H9 (cell line): Measurements from ENCODE around the gene ARHGAP8. TPM values are rescaled to one million over a fixed set of nuclear protein-coding genes. Genes with fewer than 3 reads are reported as not detected.

ENCODE experiments used
- DNase-seq: peaks from one replicate; pipeline ENCODE4 v3.0.0-alpha.2; 2017
- H2AFZ ChIP-seq: one replicate; pipeline ENCODE4 v1.6.1; 2013; ENCODE audit warnings: mild to moderate bottlenecking, low read length, control low read depth, moderate library complexity
- H2AK5ac ChIP-seq: 2 replicates; pipeline ENCODE4 v1.6.1; 2013; ENCODE audit warnings: low read length, control low read depth, mixed read lengths; ENCODE audit not compliant: insufficient read length
- H2BK120ac ChIP-seq: one replicate; pipeline ENCODE4 v1.6.1; 2013; ENCODE audit warnings: low read depth, mild to moderate bottlenecking, low read length, control low read depth, inconsistent platforms; ENCODE audit not compliant: poor library complexity, severe bottlenecking
- H2BK12ac ChIP-seq: 2 replicates; pipeline ENCODE4 v1.6.1; 2013; ENCODE audit warnings: low read length, control low read depth, mixed read lengths, low read depth; ENCODE audit not compliant: insufficient read length
- H2BK15ac ChIP-seq: 2 replicates; pipeline ENCODE4 v1.6.1; 2013; ENCODE audit warnings: low read depth, low read length, control low read depth
- H2BK20ac ChIP-seq: one replicate; pipeline ENCODE4 v1.6.1; 2013; ENCODE audit warnings: low read depth, mild to moderate bottlenecking, low read length, control low read depth, inconsistent platforms; ENCODE audit not compliant: poor library complexity, severe bottlenecking
- H2BK5ac ChIP-seq: 2 replicates; pipeline ENCODE4 v1.6.1; 2013; ENCODE audit warnings: low read length, control low read depth, mixed read lengths; ENCODE audit not compliant: insufficient read length
- H3K14ac ChIP-seq: 2 replicates; pipeline ENCODE4 v1.6.1; 2013; ENCODE audit warnings: low read length, control low read depth; ENCODE audit not compliant: insufficient read depth
- H3K18ac ChIP-seq: 2 replicates; pipeline ENCODE4 v1.6.1; 2013; ENCODE audit warnings: low read depth, mild to moderate bottlenecking, mixed read lengths, low read length, control low read depth; ENCODE audit not compliant: insufficient read length
- H3K23ac ChIP-seq: 2 replicates; pipeline ENCODE4 v1.6.1; 2013; ENCODE audit warnings: low read length, control low read depth, mixed read lengths, low read depth; ENCODE audit not compliant: insufficient read length
- H3K23me2 ChIP-seq: 2 replicates; pipeline ENCODE4 v1.6.1; 2013; ENCODE audit warnings: low read depth, mild to moderate bottlenecking, mixed read lengths, low read length, control low read depth; ENCODE audit not compliant: insufficient read length, poor library complexity, severe bottlenecking
- H3K27ac ChIP-seq: 2 replicates; pipeline ENCODE4 v1.5.1; 2013; ENCODE audit warnings: low read length, control low read depth, mixed read lengths, low read depth; ENCODE audit not compliant: insufficient read length
- H3K27me3 ChIP-seq: 2 replicates; pipeline ENCODE4 v1.6.1; 2013; ENCODE audit warnings: low read length, control low read depth, inconsistent platforms; ENCODE audit not compliant: insufficient read depth
- H3K4ac ChIP-seq: 2 replicates; pipeline ENCODE4 v1.6.1; 2013; ENCODE audit warnings: low read depth, mild to moderate bottlenecking, control low read depth, inconsistent platforms, low read length, moderate library complexity
- H3K4me1 ChIP-seq: 2 replicates; pipeline ENCODE4 v1.6.1; 2013; ENCODE audit warnings: low read length, control low read depth, inconsistent platforms; ENCODE audit not compliant: insufficient read depth
- H3K4me2 ChIP-seq: 2 replicates; pipeline ENCODE4 v1.6.1; 2013; ENCODE audit warnings: low read length, control low read depth, mixed read lengths; ENCODE audit not compliant: insufficient read length, insufficient read depth
- H3K56ac ChIP-seq: 2 replicates; pipeline ENCODE4 v1.6.1; 2013; ENCODE audit warnings: low read depth, mild to moderate bottlenecking, mixed read lengths, low read length, control low read depth; ENCODE audit not compliant: insufficient read length
- H3K79me1 ChIP-seq: 2 replicates; pipeline ENCODE4 v1.6.1; 2013; ENCODE audit warnings: low read depth, mild to moderate bottlenecking, moderate library complexity, low read length, control low read depth, inconsistent platforms; ENCODE audit not compliant: insufficient read depth, poor library complexity, severe bottlenecking
- H3K79me2 ChIP-seq: 2 replicates; pipeline ENCODE4 v1.6.1; 2013; ENCODE audit warnings: low read length, control low read depth, inconsistent platforms; ENCODE audit not compliant: insufficient read depth
- H3K9ac ChIP-seq: 2 replicates; pipeline ENCODE4 v1.6.1; 2013; ENCODE audit warnings: low read length, control low read depth, mixed read lengths; ENCODE audit not compliant: insufficient read length; ENCODE audit errors: extremely low read depth
- H3K9me3 ChIP-seq: one replicate; pipeline ENCODE4 v1.6.1; 2013; ENCODE audit warnings: low read depth, low read length, inconsistent platforms; ENCODE audit not compliant: control insufficient read depth
- H3T11ph ChIP-seq: one replicate; pipeline ENCODE4 v1.6.1; 2013; ENCODE audit warnings: mild to moderate bottlenecking, low read length, control low read depth, inconsistent platforms
- H4K20me1 ChIP-seq: one replicate; pipeline ENCODE4 v1.6.1; 2013; ENCODE audit not compliant: control insufficient read depth, insufficient read length, insufficient read depth
- H4K5ac ChIP-seq: 2 replicates; pipeline ENCODE4 v1.6.1; 2013; ENCODE audit warnings: low read depth, mild to moderate bottlenecking, mixed read lengths, low read length, control low read depth; ENCODE audit not compliant: insufficient read length
- H4K8ac ChIP-seq: replicated peaks from 2 replicates; pipeline ENCODE4 v1.6.1; 2013; ENCODE audit warnings: low read length, control low read depth, mixed read lengths, low read depth; ENCODE audit not compliant: insufficient read length
- H4K91ac ChIP-seq: 2 replicates; pipeline ENCODE4 v1.6.1; 2013; ENCODE audit warnings: low read depth, mild to moderate bottlenecking, moderate library complexity, mixed read lengths, low read length, control low read depth; ENCODE audit not compliant: insufficient read length
- H3K27ac Mint-ChIP-seq, 3 experiments: 2 replicates in 2 of 3; 3 replicates in 1 of 3; pipeline ENCODE4 v1.8.0; 2020 to 2021; ENCODE audit warnings: mixed read lengths in 3 of 3, mild to moderate bottlenecking in 1 of 3, moderate library complexity in 1 of 3
- H3K27me3 Mint-ChIP-seq: 2 replicates; pipeline ENCODE4 v1.8.0; 2021; ENCODE audit warnings: low read depth, mild to moderate bottlenecking, moderate library complexity, mixed read lengths
- H3K36me3 Mint-ChIP-seq, 3 experiments: 2 replicates in 2 of 3; 3 replicates in 1 of 3; pipeline ENCODE4 v1.8.0; 2020 to 2021; ENCODE audit warnings: low read depth in 3 of 3, mixed read lengths in 3 of 3; ENCODE audit not compliant: insufficient read depth in 1 of 3
- H3K4me1 Mint-ChIP-seq, 2 experiments: 2 replicates each; pipeline ENCODE4 v1.8.0; 2020; ENCODE audit warnings: mixed read lengths in 2 of 2
- H3K4me3 Mint-ChIP-seq, 2 experiments: 2 replicates in 1 of 2; 3 replicates in 1 of 2; pipeline ENCODE4 v1.8.0; 2020 to 2021; ENCODE audit warnings: mild to moderate bottlenecking in 2 of 2, mixed read lengths in 2 of 2, moderate library complexity in 1 of 2
- H3K9me3 Mint-ChIP-seq, 2 experiments: 2 replicates in 1 of 2; 3 replicates in 1 of 2; pipeline ENCODE4 v1.8.0; 2020; ENCODE audit warnings: mild to moderate bottlenecking in 2 of 2, mixed read lengths in 2 of 2, moderate library complexity in 1 of 2
- WGBS: extraction: QIAGEN DNeasy Blood & Tissue Kit; methylation state at CpG from one replicate; pipeline ENCODE4 v1.1.7; 2013; ENCODE audit warnings: missing lambda C conversion rate, low lambda C conversion rate, mixed read lengths; ENCODE audit not compliant: insufficient read length; ENCODE audit errors: extremely low coverage; 5-methylcytosine and 5-hydroxymethylcytosine counted together
- total RNA-seq: library from RNA; stranded (reverse); gene quantifications from 2 replicates; pipeline ENCODE4 v1.2.1, GENCODE V29; 2021
- TF ChIP-seq, protein P1 (sequence below): fragments of 200-600 bp; sonication (generic); conservative IDR thresholded peaks from 3 replicates; pipeline ENCODE4 v1.8.0; 2021; ENCODE audit warnings: antibody characterized with exemption, mild to moderate bottlenecking

ARHGAP8 gene
- total RNA-seq, 1 experiment from 2014 or later: 35.4 TPM

DNA sequence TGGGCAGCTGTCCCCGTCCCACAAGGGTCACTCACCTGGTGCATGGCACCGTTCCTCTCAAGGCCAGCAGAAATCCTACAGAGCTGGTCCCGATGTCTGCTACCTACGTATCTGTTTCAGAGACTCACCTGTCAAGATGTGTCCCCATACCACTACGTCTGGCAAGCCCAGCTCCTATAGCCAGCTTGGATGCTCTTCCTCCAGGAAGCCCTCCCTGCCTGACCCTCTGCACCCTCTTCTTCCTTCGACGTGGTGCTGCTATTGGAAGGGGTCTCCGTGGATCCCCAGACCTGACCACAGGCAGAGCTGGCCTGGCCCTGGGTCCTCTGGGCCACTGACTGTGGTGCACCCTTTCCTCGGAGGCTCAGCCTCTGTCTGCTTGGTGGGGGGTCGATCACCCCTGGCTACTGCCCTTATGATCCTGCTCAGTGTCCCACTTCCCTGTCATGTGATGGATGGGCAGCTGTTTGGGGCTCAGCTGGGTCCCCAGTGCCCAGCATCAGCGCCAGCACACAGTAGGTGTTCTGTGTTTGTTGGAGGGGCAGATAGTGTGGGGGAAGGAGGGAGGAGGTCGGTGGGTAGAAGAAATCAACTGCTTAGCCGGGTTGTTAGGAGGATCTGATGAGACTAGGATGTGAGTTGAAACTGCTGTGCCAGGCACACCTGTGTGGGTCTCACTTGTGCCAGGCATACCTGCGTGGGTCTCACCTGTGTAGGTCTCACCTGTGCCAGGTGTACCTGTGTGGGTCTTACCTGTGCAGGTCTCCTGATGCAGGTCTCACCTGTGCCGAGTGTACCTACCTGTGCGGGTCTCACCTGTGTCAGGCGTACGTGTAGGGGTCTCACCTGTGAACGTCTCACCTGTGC lies 21.7 kb upstream of the ARHGAP8 start:
- H3K27ac Mint-ChIP-seq: no peak overlapping the region
- no peaks in the 10 kb centered on the region for H3K23me2 ChIP-seq
- DNase-seq: no peak
- no peaks in the 10 kb centered on the region for H3K79me1 ChIP-seq
- H2BK20ac ChIP-seq: no peak overlapping the region
- H2BK15ac ChIP-seq: no peak overlapping the region
- H3K9me3 Mint-ChIP-seq: no peaks in the 10 kb centered on the region
- H3K14ac ChIP-seq: no peak overlapping the region
- no CpG with 5 or more reads among the region's 19 CpGs for WGBS
- TF ChIP-seq, protein P1, sequence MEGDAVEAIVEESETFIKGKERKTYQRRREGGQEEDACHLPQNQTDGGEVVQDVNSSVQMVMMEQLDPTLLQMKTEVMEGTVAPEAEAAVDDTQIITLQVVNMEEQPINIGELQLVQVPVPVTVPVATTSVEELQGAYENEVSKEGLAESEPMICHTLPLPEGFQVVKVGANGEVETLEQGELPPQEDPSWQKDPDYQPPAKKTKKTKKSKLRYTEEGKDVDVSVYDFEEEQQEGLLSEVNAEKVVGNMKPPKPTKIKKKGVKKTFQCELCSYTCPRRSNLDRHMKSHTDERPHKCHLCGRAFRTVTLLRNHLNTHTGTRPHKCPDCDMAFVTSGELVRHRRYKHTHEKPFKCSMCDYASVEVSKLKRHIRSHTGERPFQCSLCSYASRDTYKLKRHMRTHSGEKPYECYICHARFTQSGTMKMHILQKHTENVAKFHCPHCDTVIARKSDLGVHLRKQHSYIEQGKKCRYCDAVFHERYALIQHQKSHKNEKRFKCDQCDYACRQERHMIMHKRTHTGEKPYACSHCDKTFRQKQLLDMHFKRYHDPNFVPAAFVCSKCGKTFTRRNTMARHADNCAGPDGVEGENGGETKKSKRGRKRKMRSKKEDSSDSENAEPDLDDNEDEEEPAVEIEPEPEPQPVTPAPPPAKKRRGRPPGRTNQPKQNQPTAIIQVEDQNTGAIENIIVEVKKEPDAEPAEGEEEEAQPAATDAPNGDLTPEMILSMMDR: no peak
- H3K27me3 Mint-ChIP-seq: no peaks in the 10 kb centered on the region
- H2BK120ac ChIP-seq: no peak overlapping the region
- H3K9ac ChIP-seq: no peak overlapping the region
- H2BK5ac ChIP-seq: no peak overlapping the region
- no peaks in the 10 kb centered on the region for H4K20me1 ChIP-seq
- H4K5ac ChIP-seq: no peak overlapping the region
- peaks cover under 1 to 14% of the 10 kb centered on the region in 2 experiments; a peak in 2 of 4 replicates for H3K4me1 Mint-ChIP-seq
- no peak overlapping the region for H2AK5ac ChIP-seq
- no peak overlapping the region for H3K23ac ChIP-seq
- H3K27me3 ChIP-seq: no peaks in the 10 kb centered on the region
- H3K56ac ChIP-seq: no peak overlapping the region
- no peak overlapping the region for H4K91ac ChIP-seq
- no peak overlapping the region; a peak in 1 of 5 replicates for H3K4me3 Mint-ChIP-seq
- H3K4me1 ChIP-seq: no peaks in the 10 kb centered on the region
- H3K4ac ChIP-seq: no peak overlapping the region
- H2AFZ ChIP-seq: no peak overlapping the region
- peaks cover 0 to 3% (median 0%) of the 10 kb centered on the region in 3 experiments; a peak in 1 of 7 replicates for H3K36me3 Mint-ChIP-seq
- no peaks in the 10 kb centered on the region for H3K9me3 ChIP-seq
- H3K18ac ChIP-seq: no peak overlapping the region
- no peak overlapping the region for H4K8ac ChIP-seq
- H3T11ph ChIP-seq: no peak overlapping the region
- H3K4me2 ChIP-seq: no peak overlapping the region
- H3K79me2 ChIP-seq: no peaks in the 10 kb centered on the region
- H3K27ac ChIP-seq: no peak overlapping the region
- H2BK12ac ChIP-seq: no peak overlapping the region
